ENCODE data around the gene OSBPL5.

- TF ChIP-seq RAD21 (IDR thresholded peaks at IDR 0.05; ENCODE audit: low read depth) (no peak), EGR1 (IDR thresholded peaks at IDR 0.05) (no peak)
Observed at GRCh38 chr11:3167143-3168119, 2.3 kb upstream of the OSBPL5 start.

All from Ishikawa (cell line).